HCT116 (cell line): Measurements from ENCODE around the gene SYCP2. TPM values are rescaled to one million over a fixed set of nuclear protein-coding genes. Genes with fewer than 3 reads are reported as not detected.

ENCODE experiments used
- ATAC-seq: fragments of 200-7000 bp; cut with Tn5 transposase; 2 replicates; pipeline ENCODE4 v1.9.1; 2020; ENCODE audit warnings: mild to moderate bottlenecking, moderate library complexity
- BruUV-seq: library from RNA; stranded (reverse); fragments of 400-500 nt; replicated peaks from 2 replicates; lab custom pipeline; 2021; lab: Mats Ljungman, UMichigan
- CTCF ChIA-PET: fragments of 300-600 bp; sonication (Branson Sonifier 250); formaldehyde crosslinking; loops from one replicate; lab custom pipeline; 2021; ENCODE audit warnings: antibody characterized with exemption; lab: Charles Lee
- POLR2A ChIA-PET: fragments of 300-600, 350-600 bp; sonication (Branson Sonifier 250); formaldehyde crosslinking; loops from one replicate; lab custom pipeline; 2021; ENCODE audit warnings: antibody characterized with exemption; lab: Charles Lee
- RAD21 ChIA-PET, 2 experiments: fragments of 300-600 bp; sonication (Branson Sonifier 250); formaldehyde crosslinking; loops; one replicate each; lab custom pipeline; 2023; ENCODE audit warnings: low total read pairs in 2 of 2; ENCODE audit not compliant: uncharacterized antibody in 2 of 2, unreplicated experiment in 2 of 2, low non-redundant PET in 1 of 2; lab: Charles Lee
- DNase-seq: peaks from one replicate; pipeline ENCODE4 v3.0.0-alpha.2; 2010; ENCODE audit warnings: low read depth, low spot score
- H2AFZ ChIP-seq: fragments of 200-600 bp; shearing (Covaris generic), sonication (generic); 2 replicates; pipeline ENCODE4 v1.6.1; 2017; ENCODE audit warnings: low read depth, mixed run types, mixed read lengths, antibody characterized with exemption, low read length; ENCODE audit not compliant: poor library complexity, severe bottlenecking
- H3K27ac ChIP-seq: 2 replicates; pipeline ENCODE4 v1.5.1; 2012; ENCODE audit warnings: low read depth, low read length
- H3K27me3 ChIP-seq: fragments of 200-600 bp; sonication (generic); 2 replicates; pipeline ENCODE4 v1.6.1; 2016; ENCODE audit warnings: mixed run types, low read length, mixed read lengths; ENCODE audit not compliant: insufficient read depth
- H3K36me3 ChIP-seq, 2 experiments: fragments of 200-500 bp in 1 of 2; fragments of 200-600 bp in 1 of 2; sonication (Bioruptor generic) in 1 of 2; sonication (generic) in 1 of 2; 2 replicates each; pipeline versions ENCODE4 v1.5.1 to v1.6.1; 2014 to 2016; ENCODE audit warnings: low read length in 2 of 2, inconsistent platforms in 1 of 2, mixed read lengths in 1 of 2, mixed run types in 1 of 2; ENCODE audit not compliant: insufficient read depth in 2 of 2, control insufficient read depth in 1 of 2
- H3K4me1 ChIP-seq, 2 experiments: fragments of 200-600 bp in 1 of 2; sonication (generic) in 1 of 2; 2 replicates each; pipeline versions ENCODE4 v1.5.1 to v1.6.1; 2012 to 2017; ENCODE audit warnings: low read length in 2 of 2, inconsistent platforms in 1 of 2, mild to moderate bottlenecking in 1 of 2, mixed read lengths in 1 of 2, mixed run types in 1 of 2, moderate library complexity in 1 of 2; ENCODE audit not compliant: insufficient read depth in 2 of 2, control insufficient read depth in 1 of 2
- H3K4me2 ChIP-seq: fragments of 200-600 bp; sonication (generic); 2 replicates; pipeline ENCODE4 v1.6.1; 2017; ENCODE audit warnings: mixed run types, low read length, mixed read lengths
- H3K4me3 ChIP-seq, 2 experiments: fragments of 200-600 bp in 1 of 2; sonication (generic) in 1 of 2; replicated peaks in 1 of 2; 2 replicates each; pipeline ENCODE4 v1.5.1; 2011 to 2016; ENCODE audit warnings: low read length in 2 of 2, control low read depth in 1 of 2, low read depth in 1 of 2, mild to moderate bottlenecking in 1 of 2, mixed read lengths in 1 of 2, mixed run types in 1 of 2
- H3K79me2 ChIP-seq: fragments of 200-600 bp; sonication (generic); 2 replicates; pipeline ENCODE4 v1.6.1; 2017; ENCODE audit warnings: mild to moderate bottlenecking, mixed run types, low read length, moderate library complexity, mixed read lengths; ENCODE audit not compliant: insufficient read depth
- H3K9ac ChIP-seq: fragments of 200-600 bp; sonication (generic); 2 replicates; pipeline ENCODE4 v1.6.1; 2016; ENCODE audit warnings: low read length, mixed read lengths
- H3K9me2 ChIP-seq: fragments of 200-600 bp; sonication (generic), shearing (Covaris generic); 2 replicates; pipeline ENCODE4 v1.6.1; 2017; ENCODE audit warnings: mixed run types, mild to moderate bottlenecking, moderate library complexity; ENCODE audit not compliant: insufficient read depth
- H3K9me3 ChIP-seq, 2 experiments: fragments of 200-500 bp in 1 of 2; fragments of 200-600 bp in 1 of 2; sonication (Bioruptor generic) in 1 of 2; sonication (generic) in 1 of 2; 2 replicates each; pipeline ENCODE4 v1.6.1; 2014 to 2017; ENCODE audit warnings: low read length in 2 of 2, mixed read lengths in 2 of 2, inconsistent platforms in 1 of 2, low read depth in 1 of 2, mild to moderate bottlenecking in 1 of 2, mixed run types in 1 of 2, moderate library complexity in 1 of 2; ENCODE audit not compliant: control insufficient read depth in 1 of 2, insufficient read depth in 1 of 2
- H4K20me1 ChIP-seq: fragments of 200-600 bp; sonication (generic), shearing (Covaris generic); 2 replicates; pipeline ENCODE4 v1.6.1; 2017; ENCODE audit warnings: mixed run types, mild to moderate bottlenecking, moderate library complexity; ENCODE audit not compliant: insufficient read depth
- CBX3 ChIP-seq: IDR thresholded peaks from 2 replicates; pipeline ENCODE4 v1.6.1; 2012; ENCODE audit warnings: low read depth
- CEBPB ChIP-seq: IDR thresholded peaks from 2 replicates; pipeline ENCODE4 v1.6.1; 2012; ENCODE audit warnings: low read depth
- ELF1 ChIP-seq: IDR thresholded peaks from 2 replicates; pipeline ENCODE4 v1.6.1; 2012; ENCODE audit warnings: low read depth, borderline replicate concordance
- EZH2 ChIP-seq: fragments of 200-600 bp; sonication (generic); IDR thresholded peaks from 2 replicates; pipeline ENCODE4 v1.6.1; 2017; ENCODE audit warnings: antibody characterized with exemption, mixed run types
- EZH2phosphoT487 ChIP-seq: fragments of 200-600 bp; IDR thresholded peaks from 2 replicates; pipeline ENCODE4 v1.6.1; 2018; ENCODE audit warnings: antibody characterized with exemption, borderline replicate concordance
- FOSL1 ChIP-seq: IDR thresholded peaks from 2 replicates; pipeline ENCODE4 v1.6.1; 2012; ENCODE audit warnings: low read depth
- JUND ChIP-seq: IDR thresholded peaks from 2 replicates; pipeline ENCODE4 v1.6.1; 2012
- POLR2A ChIP-seq: IDR thresholded peaks from 2 replicates; pipeline ENCODE4 v1.7.0; 2011; ENCODE audit warnings: borderline replicate concordance; ENCODE audit not compliant: insufficient read depth, insufficient read length; ENCODE audit errors: extremely low read depth
- POLR2AphosphoS5 ChIP-seq: IDR thresholded peaks from 2 replicates; pipeline ENCODE4 v1.6.1; 2011; ENCODE audit warnings: mild to moderate bottlenecking, low read depth, low read length, moderate library complexity
- SIN3A ChIP-seq: IDR thresholded peaks from 2 replicates; pipeline ENCODE4 v1.6.1; 2012; ENCODE audit warnings: low read depth
- SRF ChIP-seq: IDR thresholded peaks from 2 replicates; pipeline ENCODE4 v1.6.1; 2012; ENCODE audit warnings: low read depth
- TCF7L2 ChIP-seq: IDR thresholded peaks from 2 replicates; pipeline ENCODE4 v1.7.0; 2011; ENCODE audit warnings: borderline replicate concordance, inconsistent platforms; ENCODE audit not compliant: insufficient read depth, insufficient read length; ENCODE audit errors: extremely low read depth
- YY1 ChIP-seq: IDR thresholded peaks from 2 replicates; pipeline ENCODE4 v1.6.1; 2011; ENCODE audit warnings: low read length, low read depth, moderate library complexity, mild to moderate bottlenecking; ENCODE audit not compliant: insufficient replicate concordance; ENCODE audit errors: extremely low read depth
- ZFX ChIP-seq: fragments of 450-650 bp; IDR thresholded peaks from 2 replicates; pipeline ENCODE4 v1.6.1; 2017
- ZNF274 ChIP-seq: fragments of 200-500 bp; sonication (Bioruptor generic); IDR thresholded peaks from 2 replicates; pipeline ENCODE4 v1.6.1; 2014; ENCODE audit warnings: mild to moderate bottlenecking, low read depth, low read length, inconsistent platforms
- intact Hi-C: fragments of 100-400 bp; cut with micrococcal nuclease; formaldehyde crosslinking; loops from 2 replicates; pipeline ENCODE4 v1.10.0; 2022
- total RNA-seq: library from RNA; stranded (reverse); gene quantifications from one replicate; pipeline ENCODE4 v1.2.1, GENCODE V29; 2021; ENCODE audit not compliant: unreplicated experiment
- TF ChIP-seq, protein P1 (sequence below), 3 experiments: fragments of 200-600 bp in 1 of 3; sonication (generic) in 1 of 3; IDR thresholded peaks in 2 of 3; conservative IDR thresholded peaks in 1 of 3; 2 replicates each; pipeline ENCODE4 v1.5.1; 2012 to 2017; ENCODE audit warnings: low read depth in 2 of 3, low read length in 2 of 3, antibody characterized with exemption in 1 of 3, borderline replicate concordance in 1 of 3, control low read depth in 1 of 3, mild to moderate bottlenecking in 1 of 3, mixed read lengths in 1 of 3, mixed run types in 1 of 3, moderate library complexity in 1 of 3; ENCODE audit not compliant: insufficient read depth in 1 of 3
- TF ChIP-seq, protein P2 (sequence below): IDR thresholded peaks from 2 replicates; pipeline ENCODE4 v1.6.1; 2012; ENCODE audit warnings: low read depth
- TF ChIP-seq, protein P3 (sequence below): IDR thresholded peaks from 2 replicates; pipeline ENCODE4 v1.6.1; 2012
- TF ChIP-seq, protein P4 (sequence below): IDR thresholded peaks from 2 replicates; pipeline ENCODE4 v1.6.1; 2011; ENCODE audit warnings: mild to moderate bottlenecking, low read length, moderate library complexity; ENCODE audit not compliant: insufficient replicate concordance; ENCODE audit errors: extremely low read depth
- TF ChIP-seq, protein P5 (sequence below): IDR thresholded peaks from 2 replicates; pipeline ENCODE4 v1.6.1; 2012

The SYCP2 gene
- total RNA-seq, 1 experiment from 2014 or later, result 0.59 TPM

DNA sequence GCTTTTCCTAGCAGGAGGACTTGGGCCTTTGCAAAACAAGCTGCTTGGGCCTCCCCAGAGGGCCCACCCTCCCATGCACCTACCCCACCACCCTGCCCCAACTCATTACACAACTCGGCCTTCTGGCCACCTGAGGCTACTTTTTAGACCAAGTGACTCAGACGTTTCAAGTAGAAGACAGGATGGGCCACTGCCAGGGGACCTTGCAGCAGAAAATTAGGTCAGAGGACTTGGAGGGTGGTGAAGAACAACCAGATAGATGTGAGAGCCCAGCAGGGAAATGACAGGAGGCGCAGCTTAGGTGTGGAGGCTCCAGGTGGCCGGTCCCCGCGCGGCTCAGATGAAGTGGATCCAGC is 5.2 kb upstream of the SYCP2 start:
- Histone ChIP-seq H3K9me2 (no peaks in the 10 kb centered on the region), H3K79me2 (no peaks in the 10 kb centered on the region), H3K27me3 (no peaks in the 10 kb centered on the region), H3K27ac (no peak overlapping the region), H3K9me3 (no peaks in the 10 kb centered on the region), H3K4me2 (no peak overlapping the region), H3K36me3 (peaks cover 3 to 6% of the 10 kb centered on the region in 2 experiments; a peak in 3 of 4 replicates), H3K4me1 (peaks cover 2 to 17% of the 10 kb centered on the region in 2 experiments), H2AFZ (no peak overlapping the region), H4K20me1 (no peaks in the 10 kb centered on the region), H3K9ac (no peak overlapping the region), H3K4me3 (no peak overlapping the region)
- TF ChIP-seq, protein P1, sequence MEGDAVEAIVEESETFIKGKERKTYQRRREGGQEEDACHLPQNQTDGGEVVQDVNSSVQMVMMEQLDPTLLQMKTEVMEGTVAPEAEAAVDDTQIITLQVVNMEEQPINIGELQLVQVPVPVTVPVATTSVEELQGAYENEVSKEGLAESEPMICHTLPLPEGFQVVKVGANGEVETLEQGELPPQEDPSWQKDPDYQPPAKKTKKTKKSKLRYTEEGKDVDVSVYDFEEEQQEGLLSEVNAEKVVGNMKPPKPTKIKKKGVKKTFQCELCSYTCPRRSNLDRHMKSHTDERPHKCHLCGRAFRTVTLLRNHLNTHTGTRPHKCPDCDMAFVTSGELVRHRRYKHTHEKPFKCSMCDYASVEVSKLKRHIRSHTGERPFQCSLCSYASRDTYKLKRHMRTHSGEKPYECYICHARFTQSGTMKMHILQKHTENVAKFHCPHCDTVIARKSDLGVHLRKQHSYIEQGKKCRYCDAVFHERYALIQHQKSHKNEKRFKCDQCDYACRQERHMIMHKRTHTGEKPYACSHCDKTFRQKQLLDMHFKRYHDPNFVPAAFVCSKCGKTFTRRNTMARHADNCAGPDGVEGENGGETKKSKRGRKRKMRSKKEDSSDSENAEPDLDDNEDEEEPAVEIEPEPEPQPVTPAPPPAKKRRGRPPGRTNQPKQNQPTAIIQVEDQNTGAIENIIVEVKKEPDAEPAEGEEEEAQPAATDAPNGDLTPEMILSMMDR (IDR thresholded peaks at IDR 0.05 in 2 of 3, conservative IDR thresholded peaks at IDR 0.05 in 1 of 3; ENCODE audit: borderline replicate concordance in 1 of 3, insufficient read depth in 1 of 3, low read depth in 2 of 3, low read length in 2 of 3), result no peak
- TF ChIP-seq ELF1 (no peak), YY1 (no peak), CEBPB (no peak), SIN3A (no peak), ZFX (no peak), EZH2 (no peak), EZH2phosphoT487 (no peak), JUND (no peak), ZNF274 (no peak), TCF7L2 (no peak), POLR2AphosphoS5 (no peak), SRF (no peak), FOSL1 (no peak), CBX3 (no peak), POLR2A (no peak)
- TF ChIP-seq, protein P2, sequence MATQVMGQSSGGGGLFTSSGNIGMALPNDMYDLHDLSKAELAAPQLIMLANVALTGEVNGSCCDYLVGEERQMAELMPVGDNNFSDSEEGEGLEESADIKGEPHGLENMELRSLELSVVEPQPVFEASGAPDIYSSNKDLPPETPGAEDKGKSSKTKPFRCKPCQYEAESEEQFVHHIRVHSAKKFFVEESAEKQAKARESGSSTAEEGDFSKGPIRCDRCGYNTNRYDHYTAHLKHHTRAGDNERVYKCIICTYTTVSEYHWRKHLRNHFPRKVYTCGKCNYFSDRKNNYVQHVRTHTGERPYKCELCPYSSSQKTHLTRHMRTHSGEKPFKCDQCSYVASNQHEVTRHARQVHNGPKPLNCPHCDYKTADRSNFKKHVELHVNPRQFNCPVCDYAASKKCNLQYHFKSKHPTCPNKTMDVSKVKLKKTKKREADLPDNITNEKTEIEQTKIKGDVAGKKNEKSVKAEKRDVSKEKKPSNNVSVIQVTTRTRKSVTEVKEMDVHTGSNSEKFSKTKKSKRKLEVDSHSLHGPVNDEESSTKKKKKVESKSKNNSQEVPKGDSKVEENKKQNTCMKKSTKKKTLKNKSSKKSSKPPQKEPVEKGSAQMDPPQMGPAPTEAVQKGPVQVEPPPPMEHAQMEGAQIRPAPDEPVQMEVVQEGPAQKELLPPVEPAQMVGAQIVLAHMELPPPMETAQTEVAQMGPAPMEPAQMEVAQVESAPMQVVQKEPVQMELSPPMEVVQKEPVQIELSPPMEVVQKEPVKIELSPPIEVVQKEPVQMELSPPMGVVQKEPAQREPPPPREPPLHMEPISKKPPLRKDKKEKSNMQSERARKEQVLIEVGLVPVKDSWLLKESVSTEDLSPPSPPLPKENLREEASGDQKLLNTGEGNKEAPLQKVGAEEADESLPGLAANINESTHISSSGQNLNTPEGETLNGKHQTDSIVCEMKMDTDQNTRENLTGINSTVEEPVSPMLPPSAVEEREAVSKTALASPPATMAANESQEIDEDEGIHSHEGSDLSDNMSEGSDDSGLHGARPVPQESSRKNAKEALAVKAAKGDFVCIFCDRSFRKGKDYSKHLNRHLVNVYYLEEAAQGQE, result no peak
- TF ChIP-seq, protein P3, sequence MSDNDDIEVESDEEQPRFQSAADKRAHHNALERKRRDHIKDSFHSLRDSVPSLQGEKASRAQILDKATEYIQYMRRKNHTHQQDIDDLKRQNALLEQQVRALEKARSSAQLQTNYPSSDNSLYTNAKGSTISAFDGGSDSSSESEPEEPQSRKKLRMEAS, result no peak
- TF ChIP-seq, protein P4, sequence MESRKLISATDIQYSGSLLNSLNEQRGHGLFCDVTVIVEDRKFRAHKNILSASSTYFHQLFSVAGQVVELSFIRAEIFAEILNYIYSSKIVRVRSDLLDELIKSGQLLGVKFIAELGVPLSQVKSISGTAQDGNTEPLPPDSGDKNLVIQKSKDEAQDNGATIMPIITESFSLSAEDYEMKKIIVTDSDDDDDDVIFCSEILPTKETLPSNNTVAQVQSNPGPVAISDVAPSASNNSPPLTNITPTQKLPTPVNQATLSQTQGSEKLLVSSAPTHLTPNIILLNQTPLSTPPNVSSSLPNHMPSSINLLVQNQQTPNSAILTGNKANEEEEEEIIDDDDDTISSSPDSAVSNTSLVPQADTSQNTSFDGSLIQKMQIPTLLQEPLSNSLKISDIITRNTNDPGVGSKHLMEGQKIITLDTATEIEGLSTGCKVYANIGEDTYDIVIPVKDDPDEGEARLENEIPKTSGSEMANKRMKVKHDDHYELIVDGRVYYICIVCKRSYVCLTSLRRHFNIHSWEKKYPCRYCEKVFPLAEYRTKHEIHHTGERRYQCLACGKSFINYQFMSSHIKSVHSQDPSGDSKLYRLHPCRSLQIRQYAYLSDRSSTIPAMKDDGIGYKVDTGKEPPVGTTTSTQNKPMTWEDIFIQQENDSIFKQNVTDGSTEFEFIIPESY, result no peak
- TF ChIP-seq, protein P5, sequence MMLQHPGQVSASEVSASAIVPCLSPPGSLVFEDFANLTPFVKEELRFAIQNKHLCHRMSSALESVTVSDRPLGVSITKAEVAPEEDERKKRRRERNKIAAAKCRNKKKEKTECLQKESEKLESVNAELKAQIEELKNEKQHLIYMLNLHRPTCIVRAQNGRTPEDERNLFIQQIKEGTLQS, result no peak
- no peak for DNase-seq
- no peak for ATAC-seq
- RAD21 ChIA-PET, result no interaction called here
- BruUV-seq, result no TSS peak
- POLR2A ChIA-PET, result no interaction called here
- CTCF ChIA-PET, result no interaction called here
- intact Hi-C loops, result no loop called here
